ENCODE measurements around the gene C1QTNF6.
"Not testable (repeated sequence)": the region's sequence is repeated elsewhere in the genome, so short reads cannot be mapped to it uniquely, and the experiment has no call there.

C1QTNF6 gene

DNA sequence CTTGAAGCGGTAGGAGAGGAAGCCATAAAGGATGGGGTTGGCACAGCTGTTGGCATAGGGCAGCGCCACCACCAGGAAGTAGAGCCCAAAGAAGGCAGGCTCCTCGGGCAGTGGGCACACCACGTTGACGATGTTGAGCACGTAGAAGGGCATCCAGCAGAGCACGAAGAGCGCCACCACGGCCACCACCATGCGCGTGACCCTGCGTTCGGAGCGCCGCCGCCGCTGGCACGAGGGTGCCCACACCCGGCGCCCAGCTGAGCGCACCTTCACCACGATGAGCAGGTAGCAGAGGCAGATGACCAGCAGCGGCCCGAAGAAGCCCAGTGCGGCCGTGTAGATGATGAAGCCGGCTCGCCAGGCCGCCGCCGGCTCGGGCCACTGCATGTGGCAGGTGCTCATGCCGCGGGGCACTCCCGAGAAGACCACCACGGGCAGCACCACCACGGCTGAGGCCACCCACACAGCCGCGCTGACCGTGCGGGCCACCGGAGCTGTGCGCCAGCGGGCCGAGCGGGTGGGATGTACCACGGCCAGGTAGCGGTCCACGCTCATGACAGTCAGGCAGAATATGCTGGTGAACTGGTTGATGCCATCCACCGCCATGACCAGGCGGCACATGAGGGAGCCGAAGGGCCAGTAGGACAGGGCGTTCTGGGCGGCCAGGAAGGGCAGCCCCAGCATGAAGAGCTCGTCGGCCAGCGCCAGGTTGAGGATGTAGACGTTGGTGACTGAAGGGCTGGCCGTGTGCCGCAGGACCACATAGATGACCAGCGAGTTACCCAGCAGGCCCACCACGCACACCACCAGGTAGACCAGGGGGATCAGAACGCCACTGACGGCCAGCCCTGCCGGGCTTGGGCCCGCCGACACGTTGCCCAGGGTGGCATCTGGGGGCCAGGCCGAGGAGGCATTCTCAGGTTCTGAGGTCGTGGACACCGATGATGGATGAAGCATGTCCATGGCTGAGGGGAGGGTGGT is 19.1 kb upstream of the C1QTNF6 start:
- no peak for DNase-seq

DNA sequence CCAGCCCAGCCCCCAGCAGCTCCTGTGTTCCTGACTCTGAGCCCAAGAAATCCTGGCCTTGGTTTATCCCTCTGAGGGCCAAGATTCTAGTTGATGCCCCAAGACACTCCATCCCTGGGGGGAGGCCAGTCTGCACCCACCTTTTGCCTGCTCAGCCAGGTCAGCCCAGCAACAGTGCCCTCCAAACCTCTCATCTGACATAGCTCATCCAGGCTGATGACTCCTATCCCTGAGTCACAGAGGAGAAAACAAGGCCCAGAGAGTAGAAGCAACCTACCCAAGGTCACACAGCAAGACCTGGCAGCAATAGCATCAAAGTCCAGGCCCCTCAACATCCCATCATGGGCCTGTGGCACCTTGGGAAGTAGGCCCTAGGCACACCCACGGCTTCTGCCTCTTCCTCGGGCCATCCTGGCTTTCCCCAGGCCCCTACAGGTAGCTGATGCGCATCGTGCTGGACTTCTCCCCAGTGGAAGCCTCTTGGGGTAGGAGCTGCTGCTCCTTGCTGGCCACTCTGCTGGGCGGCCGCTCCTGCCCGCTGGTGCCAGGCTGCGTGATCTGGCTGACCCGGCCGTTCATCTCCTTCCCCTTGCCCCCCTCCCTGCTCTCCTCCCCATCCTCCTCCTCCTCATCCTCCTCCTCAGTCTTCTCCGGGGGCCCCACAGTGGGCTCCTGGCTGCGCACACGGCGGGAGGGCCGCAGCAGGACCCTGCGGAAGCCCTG is 18.2 kb upstream of the C1QTNF6 start:
- DNase-seq, result no peak

DNA sequence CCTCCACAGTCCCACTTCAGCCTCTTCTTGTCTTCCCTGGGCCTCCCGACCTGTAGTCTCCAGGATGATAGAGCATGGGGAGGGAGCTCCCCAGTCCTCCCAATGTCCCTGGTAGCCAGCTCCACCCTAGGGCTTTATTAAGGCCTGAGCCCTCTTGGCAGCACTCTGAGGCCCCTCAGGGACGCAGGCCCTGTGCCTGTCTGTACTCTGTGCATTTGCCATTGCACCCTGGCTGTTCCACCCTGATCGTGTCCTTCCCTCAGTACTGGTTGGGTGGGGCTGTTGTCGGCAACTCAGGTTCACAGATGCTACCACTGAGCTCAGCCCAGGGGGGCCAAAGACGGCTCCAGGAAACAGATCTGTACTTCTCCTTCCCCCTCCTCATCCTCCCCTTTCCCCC is 17.0 kb upstream of the C1QTNF6 start:
- DNase-seq, result no peak

DNA sequence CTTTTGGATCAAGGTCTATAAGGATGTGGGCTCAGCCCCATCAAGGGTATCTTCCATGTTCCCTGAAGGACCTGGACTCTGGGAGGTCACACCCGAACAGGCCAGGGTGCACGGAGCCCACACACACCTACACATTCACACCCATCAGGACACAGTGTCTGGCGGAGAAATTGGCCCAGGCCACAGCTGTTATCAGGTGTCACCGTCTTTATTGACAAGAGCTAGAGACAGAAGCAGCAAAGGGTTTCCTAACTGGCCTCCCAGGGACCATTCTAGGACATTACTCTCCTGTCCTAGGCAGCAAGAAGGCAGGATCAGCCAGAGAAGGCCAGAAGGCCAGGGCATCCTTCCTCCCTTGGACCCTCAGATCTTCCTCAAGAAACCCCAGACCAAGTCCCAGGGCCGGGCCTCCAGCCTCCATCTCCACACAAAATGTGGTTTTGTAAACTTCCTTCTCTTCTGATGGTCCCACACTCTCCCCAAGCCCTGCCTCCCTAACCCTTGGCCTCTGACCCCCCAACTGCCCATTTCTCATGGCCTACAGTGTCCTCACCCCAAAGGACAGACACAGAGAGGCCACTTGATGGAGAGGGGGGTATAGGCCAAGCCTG is 16.1 kb upstream of the C1QTNF6 start:
- no peak for DNase-seq

DNA sequence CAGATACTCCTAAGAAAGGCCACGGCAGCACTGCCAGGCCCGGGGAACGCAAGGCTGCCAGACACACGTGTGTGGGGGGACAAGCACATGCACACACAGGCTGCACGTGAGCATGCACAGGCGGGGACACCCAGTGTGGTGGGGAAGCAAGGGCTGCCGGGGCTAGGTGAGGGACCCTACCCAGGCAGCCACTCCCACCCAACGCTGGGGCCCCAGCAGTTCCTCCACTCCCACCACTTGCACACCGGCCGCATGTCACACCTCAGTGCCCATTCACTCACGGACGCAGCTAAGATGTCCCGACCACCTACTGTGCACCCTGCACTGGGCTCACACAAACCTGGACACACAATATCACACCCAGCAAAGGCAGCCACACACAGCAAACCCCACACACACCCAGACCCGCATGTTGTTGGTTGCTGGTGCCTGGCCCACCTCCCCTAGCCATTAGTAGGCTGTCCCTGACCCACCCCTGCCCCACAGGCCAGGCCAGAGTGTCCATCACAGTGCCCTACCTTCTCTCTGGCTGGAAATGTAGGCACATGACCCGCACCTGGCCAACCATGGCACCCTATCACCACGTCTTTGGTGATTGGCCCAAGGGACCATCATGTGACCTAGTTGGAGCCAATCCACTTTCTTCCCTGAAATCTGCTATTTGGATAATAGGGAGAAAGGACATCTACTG is 15.5 kb upstream of the C1QTNF6 start:
- DNase-seq, result no peak

DNA sequence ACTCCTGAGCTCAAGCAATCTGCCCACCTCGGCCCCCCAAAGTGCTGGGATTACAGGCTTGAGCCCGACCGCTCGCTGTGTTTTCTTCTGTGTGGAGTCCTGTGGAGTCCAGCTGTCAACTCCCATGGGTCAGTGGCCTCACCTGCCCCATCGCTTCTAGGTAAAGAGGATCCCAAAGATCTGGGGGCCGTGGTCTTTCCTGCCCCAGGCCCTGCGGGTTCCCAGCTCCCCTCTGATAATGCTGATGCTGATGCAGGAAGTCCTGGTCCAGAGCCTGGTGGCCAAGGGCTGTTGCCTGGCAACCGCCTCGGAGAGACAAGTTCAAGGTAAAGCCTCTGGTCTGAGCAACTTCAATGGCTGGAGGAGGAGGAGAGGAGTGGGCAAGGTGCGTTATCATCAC is 14.7 kb upstream of the C1QTNF6 start:
- no peak for DNase-seq

DNA sequence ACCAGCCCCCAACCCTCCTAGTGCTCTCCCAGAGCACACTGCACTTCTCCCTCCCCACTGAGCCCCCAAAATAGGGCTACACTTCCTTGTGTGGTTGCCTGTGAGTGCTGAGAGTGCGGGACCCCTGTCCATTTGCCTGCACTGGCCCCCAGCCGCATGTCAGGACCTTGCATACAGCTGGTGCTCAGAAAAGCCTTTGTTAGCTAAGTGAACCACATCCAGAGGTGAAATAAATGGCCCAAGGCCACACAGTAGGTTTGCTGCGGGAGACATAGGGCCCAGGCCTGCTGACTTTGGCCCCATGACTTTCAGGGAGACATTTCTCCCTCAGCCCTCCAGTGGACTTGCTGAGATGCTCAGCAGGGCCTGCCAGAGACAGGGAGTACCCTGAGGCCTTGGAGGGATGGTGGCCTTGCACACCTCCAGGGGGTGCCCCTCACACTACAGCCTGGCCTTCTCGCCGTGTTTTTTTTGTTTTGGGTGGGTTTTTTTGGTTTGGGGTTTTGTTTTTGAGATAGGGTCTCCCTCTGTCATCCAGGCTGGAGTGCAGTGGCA is 14.0 kb upstream of the C1QTNF6 start:
- no peak for DNase-seq

DNA sequence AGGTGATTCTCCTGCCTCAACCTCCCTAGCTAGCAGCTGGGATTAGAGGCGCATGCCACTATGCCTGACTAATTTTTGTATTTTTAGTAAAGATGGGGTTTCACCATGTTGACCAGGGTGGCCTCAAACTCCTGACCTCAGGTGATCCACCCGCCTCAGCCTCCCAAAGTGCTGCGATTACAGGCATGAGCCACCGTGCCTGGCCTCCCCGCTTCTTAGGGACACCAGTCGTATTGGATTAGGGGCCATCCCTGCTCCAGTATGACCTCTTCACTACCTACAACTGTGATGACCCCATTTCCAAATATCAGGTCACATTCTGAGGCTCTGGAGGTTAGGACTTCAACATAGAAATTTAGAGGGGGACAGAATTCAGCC is 13.4 kb upstream of the C1QTNF6 start:
- not testable (repeated sequence) for DNase-seq

DNA sequence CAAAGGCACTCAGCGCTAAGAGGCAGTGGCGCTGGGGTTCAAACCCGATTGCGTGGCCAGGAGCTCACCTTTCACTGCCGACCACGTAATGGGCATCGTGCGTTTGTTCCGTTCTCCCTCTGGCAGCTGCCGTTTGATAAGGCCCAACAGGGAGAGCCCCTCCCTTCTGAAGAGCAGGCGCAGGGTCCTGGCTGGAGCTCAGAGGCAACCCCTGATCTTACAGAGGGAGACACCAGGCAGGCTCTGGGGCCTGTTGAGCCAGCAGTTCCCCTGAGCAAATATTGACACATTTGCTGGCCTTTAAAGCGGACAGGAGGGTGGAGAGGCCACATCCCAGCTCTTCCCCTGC is 11.7 kb upstream of the C1QTNF6 start:
- DNase-seq, result no peak

DNA sequence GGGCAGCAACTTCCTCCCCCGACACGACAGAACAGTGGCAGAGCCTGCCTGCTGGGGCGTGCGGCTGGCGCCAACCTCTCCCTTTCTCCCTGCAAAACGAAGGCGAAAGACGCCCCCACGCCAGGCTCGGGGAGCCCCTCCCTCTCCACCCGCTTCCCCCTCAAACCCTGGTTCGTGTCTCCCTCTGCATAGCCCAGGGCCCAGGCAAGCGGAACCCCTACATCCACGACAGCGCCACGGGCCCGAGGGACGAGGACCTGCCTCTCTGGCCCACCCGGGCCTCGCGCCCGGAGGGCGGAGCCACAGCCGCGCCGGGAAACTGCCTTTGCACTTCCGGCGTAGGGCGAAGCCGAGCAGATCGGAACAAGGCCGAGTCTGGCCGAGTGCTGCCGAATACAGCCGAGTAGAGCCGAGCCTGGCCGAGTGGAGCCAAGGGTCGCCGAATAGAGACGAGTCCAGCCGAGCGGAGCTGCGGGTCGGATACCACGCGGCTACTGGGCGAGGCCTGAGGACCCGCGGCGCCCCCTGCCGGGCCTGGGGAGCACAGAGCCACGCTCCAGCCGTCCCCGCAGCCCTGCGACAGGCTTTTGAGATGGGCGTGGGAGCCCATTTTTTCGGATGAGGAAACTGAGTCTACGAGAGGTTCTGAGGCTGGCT is 11.2 kb upstream of the C1QTNF6 start:
- peak; percentile 99 for DNase-seq

DNA sequence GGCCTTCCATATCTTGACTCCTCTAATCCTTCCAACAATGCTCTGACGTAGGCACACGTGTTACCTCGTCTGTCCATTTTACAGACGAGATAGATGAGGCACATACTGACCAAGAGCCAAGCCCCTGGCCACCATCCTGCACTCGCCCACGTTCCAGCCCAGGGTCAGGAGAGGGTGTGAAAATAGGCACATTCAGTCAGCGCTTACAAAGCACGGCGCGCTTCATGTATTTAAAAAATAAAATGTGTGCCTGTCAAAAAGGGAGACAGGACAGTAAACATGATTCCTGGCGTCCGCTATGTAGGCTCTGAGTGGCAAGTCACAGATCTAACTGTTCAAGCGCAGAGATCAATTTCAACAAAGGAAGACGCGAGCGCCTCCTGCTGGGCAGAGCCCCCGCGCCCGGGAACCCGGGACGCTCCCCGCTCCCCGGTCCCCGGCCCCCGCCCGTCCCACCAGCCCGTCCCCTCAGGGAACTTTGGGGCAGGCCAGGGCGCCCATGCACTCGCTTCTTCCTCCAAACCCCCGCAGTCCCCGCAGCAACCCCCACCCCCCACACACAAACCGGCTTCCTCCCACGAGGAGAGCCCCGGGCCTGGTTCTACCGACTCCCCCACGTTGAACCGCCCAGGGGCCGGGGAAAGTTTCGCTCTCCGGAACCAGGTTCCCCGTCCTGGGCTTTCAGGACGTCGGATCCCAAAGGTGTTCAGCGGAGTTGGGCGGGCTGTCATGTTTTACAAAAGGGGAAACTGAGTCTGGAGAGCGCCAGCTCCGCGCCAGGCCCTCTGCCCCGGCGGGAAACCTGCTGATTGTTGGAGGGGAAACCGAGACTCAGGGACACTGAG is 10.4 kb upstream of the C1QTNF6 start:
- peak; percentile 92 for DNase-seq

DNA sequence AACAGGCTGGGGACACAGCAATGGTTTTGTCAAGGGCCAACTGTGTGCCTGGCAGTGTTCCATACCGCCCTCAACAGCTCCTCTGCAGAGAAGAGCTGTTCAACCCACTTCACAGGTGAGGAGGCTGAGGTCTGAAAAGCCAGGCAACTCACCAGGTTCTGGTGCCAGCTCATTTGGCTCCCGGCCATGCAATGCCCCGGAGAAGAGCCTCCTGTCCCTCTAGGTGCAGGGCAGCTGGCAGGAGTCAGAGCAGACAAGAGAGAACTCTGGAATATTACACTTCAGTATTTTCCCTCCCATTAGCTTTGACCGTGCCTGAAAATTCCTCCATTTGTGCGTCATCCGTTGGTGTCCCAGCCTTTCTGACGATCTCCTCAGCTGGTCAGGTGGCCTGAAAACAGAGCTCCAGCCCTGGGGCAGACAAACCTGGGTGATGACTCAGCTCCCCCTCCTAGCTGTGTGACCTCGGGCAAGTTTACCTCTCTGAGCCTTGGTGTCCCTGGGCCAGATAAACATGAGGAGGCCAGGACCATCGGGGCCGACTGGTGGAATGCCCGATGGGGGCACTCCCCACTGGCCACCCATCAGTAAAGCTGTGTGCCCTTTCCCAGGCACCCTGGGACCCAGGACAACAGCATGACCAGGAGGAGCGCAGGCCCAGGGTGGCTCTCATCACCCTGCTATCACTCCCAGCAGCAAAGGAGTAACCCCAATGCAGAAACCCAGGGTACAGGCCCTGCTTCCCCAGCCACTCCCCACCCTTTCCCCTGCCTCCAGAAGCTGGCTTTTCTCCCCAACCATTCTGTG is 9.6 kb upstream of the C1QTNF6 start:
- DNase-seq, result no peak

DNA sequence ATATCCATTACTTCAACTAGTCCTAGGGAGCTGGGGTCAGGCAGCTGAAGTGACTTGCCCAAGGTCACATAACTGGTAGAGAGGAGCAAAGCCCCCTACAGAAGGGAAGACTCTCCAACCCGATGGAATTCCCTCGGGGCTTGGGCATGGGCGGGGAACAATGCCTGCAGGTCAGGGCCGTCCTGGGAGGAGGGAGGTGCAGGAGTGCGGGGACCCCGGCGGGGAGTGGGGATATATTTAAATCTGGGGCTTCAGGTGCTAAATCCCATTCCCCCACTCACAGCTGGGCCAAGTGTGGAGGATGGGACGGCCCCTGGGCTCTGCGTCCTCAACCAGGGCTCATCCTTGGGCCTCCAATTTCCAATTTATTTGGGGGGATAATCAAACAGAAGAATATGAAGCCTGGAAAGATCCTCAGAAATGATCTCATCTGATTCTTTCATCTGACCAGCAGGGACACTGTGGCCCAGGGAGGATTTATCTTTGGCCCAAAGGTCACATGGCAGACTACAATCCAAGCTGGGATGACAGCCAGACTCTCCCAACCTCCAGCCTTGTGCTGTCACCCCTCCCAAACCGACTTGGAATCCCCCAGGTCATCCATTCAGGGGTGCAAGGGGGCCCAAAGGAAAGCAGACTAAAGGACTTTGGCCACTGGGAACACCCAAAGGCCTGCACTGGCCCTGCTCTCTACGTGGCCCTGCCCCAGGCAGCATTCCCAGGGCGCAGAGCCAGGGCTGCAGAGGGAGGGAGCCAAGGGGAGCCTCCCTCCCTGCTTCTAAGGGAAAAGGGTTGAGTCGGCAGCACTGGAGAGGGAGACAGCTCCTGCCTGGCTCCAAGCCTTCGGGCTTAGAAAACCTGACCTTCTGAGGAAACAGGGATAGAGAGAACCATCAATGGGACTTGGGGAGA is 8.7 kb upstream of the C1QTNF6 start:
- DNase-seq, result no peak

DNA sequence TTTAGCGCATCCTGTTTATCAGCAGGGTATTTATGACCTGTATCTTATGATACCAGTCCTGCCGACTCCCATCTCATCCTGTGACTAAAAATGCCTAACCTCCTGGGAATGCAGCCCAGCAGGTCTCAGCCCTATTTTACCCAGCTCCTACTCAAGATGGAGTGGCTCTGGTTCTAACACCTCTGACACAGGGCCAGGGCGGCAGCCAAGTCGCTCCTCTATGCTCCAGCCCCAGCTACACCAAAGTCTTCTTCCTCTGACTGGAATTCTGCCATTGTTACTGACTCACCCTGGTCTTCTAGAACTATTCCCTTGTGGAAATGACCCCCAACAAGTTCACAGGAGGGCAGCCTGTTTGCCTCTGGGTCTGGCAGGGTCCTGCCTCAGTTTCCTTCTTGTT is 7.9 kb upstream of the C1QTNF6 start:
- DNase-seq, result no peak

DNA sequence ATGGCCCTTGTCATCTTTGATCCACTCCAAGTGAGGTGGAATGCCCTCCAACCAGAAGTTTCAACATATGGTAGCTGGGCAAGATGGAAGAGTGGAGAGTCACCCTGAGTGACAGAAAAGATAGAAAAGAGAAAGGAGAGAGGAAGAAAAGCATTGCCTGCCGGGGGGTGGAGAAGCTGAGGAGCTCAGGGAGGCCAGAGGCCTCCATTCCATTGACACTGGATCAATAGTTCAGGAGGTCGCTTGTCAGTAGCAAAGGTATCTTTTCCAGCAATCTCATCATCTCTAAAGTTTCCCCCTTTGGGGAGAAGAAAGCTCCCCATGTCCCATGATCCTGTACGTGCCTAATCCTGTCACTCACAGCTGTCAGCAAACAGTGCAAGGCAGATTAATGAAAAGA is 6.7 kb upstream of the C1QTNF6 start:
- no peak for DNase-seq

DNA sequence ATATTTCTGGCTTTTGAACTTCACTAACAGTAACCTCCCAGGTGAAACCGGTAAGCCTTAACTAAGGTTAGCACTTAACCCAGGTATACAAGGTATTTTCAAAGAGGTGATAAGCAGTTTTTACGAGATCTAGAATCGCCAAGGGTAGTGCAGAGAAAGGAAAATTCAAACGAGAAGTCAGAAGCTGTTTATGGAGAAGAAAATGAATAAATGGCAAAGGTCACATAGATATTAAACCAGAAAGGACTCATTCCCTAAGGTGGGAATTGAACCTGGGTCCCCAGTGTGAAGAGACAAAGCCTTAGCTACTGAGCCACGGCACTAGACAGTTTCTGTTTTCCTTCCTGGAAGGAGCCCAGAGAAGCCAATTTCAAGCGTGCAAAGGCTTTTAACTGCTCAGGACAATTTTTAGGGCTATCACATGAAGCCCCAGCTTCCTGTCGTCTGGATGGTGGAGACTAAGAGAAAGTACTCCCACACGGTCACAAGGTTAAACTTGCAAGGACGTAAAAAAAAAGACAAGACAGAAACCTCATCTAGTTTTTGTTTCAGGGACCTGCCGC is 5.7 kb upstream of the C1QTNF6 start:
- no peak for DNase-seq

DNA sequence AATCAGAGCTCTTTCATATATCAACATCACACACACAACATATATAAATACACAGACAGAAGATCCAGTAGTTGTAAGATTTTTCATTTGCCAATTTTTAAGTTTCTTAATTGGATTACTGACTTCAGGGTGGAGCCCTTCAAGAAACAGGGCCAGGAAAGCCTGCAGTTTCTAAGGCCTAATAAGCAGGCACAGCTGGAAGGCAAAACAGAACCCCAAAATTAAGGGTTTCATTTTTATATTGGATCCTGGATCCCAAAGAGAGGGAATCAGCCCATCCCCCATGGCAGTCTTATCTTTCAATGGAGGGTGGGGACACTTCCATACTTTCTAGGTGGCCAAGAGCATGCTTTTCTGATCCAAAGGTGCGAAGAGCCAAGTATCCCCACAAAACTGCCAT is 4.7 kb upstream of the C1QTNF6 start:
- no peak for DNase-seq

DNA sequence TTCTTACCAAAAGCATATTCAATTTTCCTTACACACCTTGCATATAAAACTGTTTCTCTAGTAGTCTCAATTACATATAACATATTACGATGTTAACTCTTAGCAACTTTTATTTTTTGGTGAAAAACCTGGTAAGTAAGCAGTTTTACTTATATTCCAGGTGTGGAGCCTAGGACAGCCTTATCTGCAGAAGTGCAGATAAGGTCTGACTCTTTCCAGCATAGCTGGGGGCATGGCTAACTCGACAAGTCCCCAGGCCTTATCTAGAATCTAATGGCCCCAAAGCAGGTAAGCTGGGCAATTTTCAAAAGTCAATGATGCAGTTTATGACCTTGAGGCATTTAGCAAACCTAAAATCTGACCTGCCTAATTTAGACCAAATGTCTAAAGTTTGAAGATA is 4.2 kb upstream of the C1QTNF6 start:
- DNase-seq, result no peak

DNA sequence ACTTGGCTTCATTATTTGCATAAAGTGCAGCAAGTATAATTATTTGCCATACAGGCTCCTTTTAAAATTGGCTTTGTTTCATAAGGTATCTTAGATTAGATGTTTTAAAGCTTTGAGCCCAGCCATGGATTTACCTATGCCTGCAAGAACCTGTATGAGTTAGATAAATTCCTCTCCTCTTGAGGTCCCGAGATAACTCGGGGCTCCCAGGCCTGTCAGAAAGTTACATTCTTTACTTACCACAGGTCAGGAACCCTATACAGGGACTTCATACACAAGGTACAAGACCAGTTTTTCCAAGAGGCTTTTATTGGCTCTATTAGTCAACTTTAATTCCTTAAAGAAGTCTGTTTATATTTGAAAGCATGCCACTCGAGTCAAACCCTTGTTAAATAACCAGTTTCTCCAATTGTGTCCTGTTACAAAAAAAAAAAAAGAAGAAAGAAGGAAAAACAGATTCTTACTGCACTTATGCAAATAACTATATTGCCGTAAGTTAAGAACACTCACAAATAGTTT is 2.3 kb upstream of the C1QTNF6 start:
- no peak for DNase-seq

Measured in activated CD4-positive, alpha-beta T cell treated with anti-CD3 and anti-CD28 coated beads, Interleukin-2, amount 50 U/mL, for 1 hour (primary cell).